HCT116 (cell line): ENCODE results near the gene MIPEP.

Source experiments
- ATF3 ChIP-seq: IDR thresholded peaks from 2 replicates; pipeline ENCODE4 v1.6.1; 2012
- CTCF ChIP-seq, 3 experiments: fragments of 200-600 bp in 1 of 3; sonication (generic) in 1 of 3; IDR thresholded peaks in 2 of 3; conservative IDR thresholded peaks in 1 of 3; 2 replicates each; pipeline ENCODE4 v1.5.1; 2012 to 2017; ENCODE audit warnings: low read depth in 2 of 3, low read length in 2 of 3, antibody characterized with exemption in 1 of 3, borderline replicate concordance in 1 of 3, control low read depth in 1 of 3, mild to moderate bottlenecking in 1 of 3, mixed read lengths in 1 of 3, mixed run types in 1 of 3, moderate library complexity in 1 of 3; ENCODE audit not compliant: insufficient read depth in 1 of 3
- EZH2 ChIP-seq: fragments of 200-600 bp; sonication (generic); IDR thresholded peaks from 2 replicates; pipeline ENCODE4 v1.6.1; 2017; ENCODE audit warnings: antibody characterized with exemption, mixed run types
- MAX ChIP-seq: IDR thresholded peaks from 2 replicates; pipeline ENCODE4 v1.6.1; 2012
- POLR2A ChIP-seq: IDR thresholded peaks from 2 replicates; pipeline ENCODE4 v1.7.0; 2011; ENCODE audit warnings: borderline replicate concordance; ENCODE audit not compliant: insufficient read depth, insufficient read length; ENCODE audit errors: extremely low read depth
- POLR2AphosphoS5 ChIP-seq: IDR thresholded peaks from 2 replicates; pipeline ENCODE4 v1.6.1; 2011; ENCODE audit warnings: mild to moderate bottlenecking, low read depth, low read length, moderate library complexity
- REST ChIP-seq: IDR thresholded peaks from 2 replicates; pipeline ENCODE4 v1.6.1; 2012; ENCODE audit warnings: low read depth
- SP1 ChIP-seq: IDR thresholded peaks from 2 replicates; pipeline ENCODE4 v1.6.1; 2012; ENCODE audit warnings: low read depth
- TCF7L2 ChIP-seq: IDR thresholded peaks from 2 replicates; pipeline ENCODE4 v1.7.0; 2011; ENCODE audit warnings: borderline replicate concordance, inconsistent platforms; ENCODE audit not compliant: insufficient read depth, insufficient read length; ENCODE audit errors: extremely low read depth
- ZNF274 ChIP-seq: fragments of 200-500 bp; sonication (Bioruptor generic); IDR thresholded peaks from 2 replicates; pipeline ENCODE4 v1.6.1; 2014; ENCODE audit warnings: mild to moderate bottlenecking, low read depth, low read length, inconsistent platforms

- TF ChIP-seq CTCF (IDR thresholded peaks at IDR 0.05 in 2 of 3, conservative IDR thresholded peaks at IDR 0.05 in 1 of 3; ENCODE audit: borderline replicate concordance in 1 of 3, insufficient read depth in 1 of 3, low read depth in 2 of 3, low read length in 2 of 3) (no peak), POLR2AphosphoS5 (no peak), EZH2 (no peak), SP1 (no peak), ZNF274 (no peak), POLR2A (no peak), TCF7L2 (no peak), REST (no peak), ATF3 (no peak), MAX (no peak)
Measured at GRCh38 chr13:23767838-23768237, 121.4 kb downstream of the MIPEP start.
